GM21825 (cell line): ENCODE measurements around the gene CIB4.

ENCODE experiments used
- ATAC-seq: cut with Tn5 transposase; IDR thresholded peaks from one replicate; pipeline ENCODE4 v1.9.1; 2021; ENCODE audit warnings: mild to moderate bottlenecking, moderate library complexity; ENCODE audit not compliant: unreplicated experiment

The CIB4 gene

GRCh38 chr2:26640781-26641564, at the start of gene CIB4:
CIB4 (minus strand) TSS chr2:26641366; CDS start chr2:26641314, 52 bp downstream.
- ATAC-seq = no peak

- ATAC-seq = no peak
Measured at GRCh38 chr2:26687801-26688200, 46.6 kb upstream of the CIB4 start.

GRCh38 chr2:26687328-26687727, 46.2 kb upstream of the CIB4 start:
- no peak for ATAC-seq

GRCh38 chr2:26685989-26686839, 45.0 kb upstream of the CIB4 start:
- no peak for ATAC-seq

- no peak for ATAC-seq
Measured at GRCh38 chr2:26685341-26685740, 44.2 kb upstream of the CIB4 start.

- ATAC-seq = no peak
Measured at GRCh38 chr2:26683583-26683982, 42.4 kb upstream of the CIB4 start.

GRCh38 chr2:26682155-26682554, 41.0 kb upstream of the CIB4 start:
- ATAC-seq = no peak

- no peak for ATAC-seq
Measured at GRCh38 chr2:26681656-26682055, 40.5 kb upstream of the CIB4 start.

GRCh38 chr2:26679867-26680266, 38.7 kb upstream of the CIB4 start:
- no peak for ATAC-seq

- no peak for ATAC-seq
Measured at GRCh38 chr2:26678035-26678434, 36.9 kb upstream of the CIB4 start.

- no peak for ATAC-seq
Measured at GRCh38 chr2:26675651-26676255, 34.6 kb upstream of the CIB4 start.

GRCh38 chr2:26674771-26675170, 33.6 kb upstream of the CIB4 start:
- ATAC-seq = no peak

- no peak for ATAC-seq
Measured at GRCh38 chr2:26674002-26674751, 33.0 kb upstream of the CIB4 start.

GRCh38 chr2:26672818-26673393, 31.7 kb upstream of the CIB4 start:
- ATAC-seq = no peak

- ATAC-seq = no peak
Measured at GRCh38 chr2:26672112-26672817, 31.1 kb upstream of the CIB4 start.

- no peak for ATAC-seq
Measured at GRCh38 chr2:26671691-26672090, 30.5 kb upstream of the CIB4 start.

- ATAC-seq = no peak
Measured at GRCh38 chr2:26670931-26671460, 29.8 kb upstream of the CIB4 start.

GRCh38 chr2:26670171-26670570, 29.0 kb upstream of the CIB4 start:
- no peak for ATAC-seq

GRCh38 chr2:26668856-26669750, 27.9 kb upstream of the CIB4 start:
- no peak for ATAC-seq
